ENCODE results near the gene GFI1.

- no peak for TF ChIP-seq POLR2AphosphoS5 (IDR thresholded peaks at IDR 0.05; ENCODE audit: low read depth, low read length)
- no peak for TF ChIP-seq TAF1 (IDR thresholded peaks at IDR 0.05; ENCODE audit: borderline replicate concordance, low read depth, low read length)
These were observed 5.7 kb downstream of the GFI1 start for GRCh38 chr1:92480813-92481598.

Data from GM12892 (cell line).